DND-41 (cell line): ENCODE data around the gene TSPEAR.

Experiments used
- ATAC-seq: fragments of 200-7000 bp; cut with Tn5 transposase; 3 replicates; pipeline ENCODE4 v1.9.1; 2021; ENCODE audit warnings: low read depth; ENCODE audit not compliant: insufficient read depth
- DNase-seq: peaks from one replicate; pipeline ENCODE4 v3.0.0-alpha.2; 2020
- H2AFZ ChIP-seq: 2 replicates; pipeline ENCODE4 v1.6.0; 2012; ENCODE audit warnings: low read depth, low read length
- H3K27ac ChIP-seq: 2 replicates; pipeline ENCODE4 v1.5.1; 2012; ENCODE audit warnings: low read length, inconsistent platforms
- H3K27me3 ChIP-seq: fragments of 200-600 bp; sonication (generic); 2 replicates; pipeline ENCODE4 v1.6.0; 2012; ENCODE audit warnings: low read length, mild to moderate bottlenecking, inconsistent platforms; ENCODE audit not compliant: insufficient read depth, poor library complexity
- H3K36me3 ChIP-seq: 2 replicates; pipeline ENCODE4 v1.5.1; 2012; ENCODE audit warnings: low read length, inconsistent platforms; ENCODE audit not compliant: insufficient read depth
- H3K4me1 ChIP-seq: 2 replicates; pipeline ENCODE4 v1.5.1; 2012; ENCODE audit warnings: mild to moderate bottlenecking, low read length; ENCODE audit not compliant: insufficient read depth
- H3K4me2 ChIP-seq: 2 replicates; pipeline ENCODE4 v1.6.0; 2012; ENCODE audit warnings: mild to moderate bottlenecking, moderate library complexity, low read length, inconsistent platforms; ENCODE audit not compliant: insufficient read depth
- H3K4me3 ChIP-seq, 2 experiments: fragments of 200-600 bp in 1 of 2; shearing (Covaris generic) in 1 of 2; 2 replicates each; pipeline ENCODE4 v1.5.1; 2012 to 2016; ENCODE audit warnings: inconsistent platforms in 2 of 2, low read length in 2 of 2, mild to moderate bottlenecking in 2 of 2, low read depth in 1 of 2, moderate library complexity in 1 of 2
- H3K79me2 ChIP-seq: 2 replicates; pipeline ENCODE4 v1.6.0; 2012; ENCODE audit warnings: low read length, inconsistent platforms; ENCODE audit not compliant: insufficient read depth
- H3K9ac ChIP-seq: 2 replicates; pipeline ENCODE4 v1.6.0; 2012; ENCODE audit warnings: low read depth, mild to moderate bottlenecking, inconsistent platforms, low read length, moderate library complexity
- H3K9me3 ChIP-seq: 2 replicates; pipeline ENCODE4 v1.5.1; 2012; ENCODE audit warnings: low read length, moderate library complexity, mild to moderate bottlenecking, inconsistent platforms; ENCODE audit not compliant: insufficient read depth, severe bottlenecking
- H4K20me1 ChIP-seq: 2 replicates; pipeline ENCODE4 v1.6.0; 2012; ENCODE audit warnings: low read length; ENCODE audit not compliant: insufficient read depth
- CTCF ChIP-seq: IDR thresholded peaks from 2 replicates; pipeline ENCODE4 v1.5.1; 2012; ENCODE audit warnings: borderline replicate concordance, low read length, moderate library complexity, mild to moderate bottlenecking; ENCODE audit not compliant: poor library complexity, severe bottlenecking; ENCODE audit errors: extremely low read depth
- EZH2 ChIP-seq: IDR thresholded peaks from 3 replicates; pipeline ENCODE4 v1.6.1; 2012; ENCODE audit warnings: borderline replicate concordance, low read depth, mild to moderate bottlenecking, moderate library complexity, low read length, inconsistent platforms; ENCODE audit not compliant: severe bottlenecking

Gene TSPEAR

DNA sequence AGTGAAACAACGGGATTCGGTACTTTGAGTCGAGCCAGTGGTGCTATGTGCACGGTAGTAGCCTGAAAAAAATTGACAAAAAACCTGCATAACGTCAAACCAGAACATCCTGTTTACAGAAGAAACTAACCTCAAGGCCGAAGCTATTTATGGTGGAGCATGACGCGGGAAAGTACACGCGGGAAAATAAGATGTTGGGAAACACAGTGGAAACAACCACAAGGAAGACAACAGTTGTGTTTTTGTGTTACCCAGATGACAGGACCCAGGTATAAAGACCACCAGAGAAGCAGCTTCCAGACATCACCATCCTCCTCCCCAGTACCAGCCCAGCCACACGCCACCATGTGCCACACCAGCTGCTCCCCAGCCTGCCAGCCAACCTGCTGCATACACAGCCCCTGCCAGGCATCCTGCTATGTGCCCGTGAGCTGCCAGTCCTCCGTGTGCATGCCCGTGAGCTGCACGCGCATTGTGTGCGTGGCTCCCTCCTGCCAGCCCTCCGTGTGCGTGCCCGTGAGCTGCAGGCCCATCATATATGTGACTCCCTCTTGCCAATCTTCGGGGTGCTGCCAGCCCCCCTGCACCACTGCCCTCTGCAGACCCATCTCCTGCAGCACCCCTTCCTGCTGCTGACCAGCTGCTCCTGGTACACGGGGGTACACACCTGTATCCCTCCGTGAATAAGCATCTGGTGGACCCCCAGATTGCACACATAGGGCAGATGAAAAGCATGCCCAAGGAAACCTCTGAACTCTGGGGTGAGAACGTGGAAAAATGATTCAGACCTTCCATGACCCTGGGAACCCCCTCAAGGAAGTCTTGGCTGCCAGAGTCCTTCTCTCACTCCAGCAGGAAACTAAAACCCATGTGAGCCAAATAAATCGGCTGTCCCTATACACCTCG lies 53.5 kb downstream of the TSPEAR start, which contains the start of gene KRTAP12-3:
Gene KRTAP12-3, plus strand, starts transcription at position 298 of the 906 bp plus-strand sequence. Its CDS starts 48 bp downstream, at position 346.
- DNase-seq (peak; percentile 20), ATAC-seq (peak; percentile 63)
- peaks cover 4% of the 10 kb centered on the region for H3K9me3 ChIP-seq
- H3K27ac ChIP-seq: no peak within 1 kb of the TSS
- H3K4me1 ChIP-seq: peaks cover 24% of the 10 kb centered on the region
- H3K9ac ChIP-seq: no peak within 1 kb of the TSS
- H2AFZ ChIP-seq: no peak within 1 kb of the TSS
- TF ChIP-seq CTCF (no peak), EZH2 (no peak)
- H3K27me3 ChIP-seq: no peaks in the 10 kb centered on the region
- no peaks in the 10 kb centered on the region for H3K79me2 ChIP-seq
- no peaks in the 10 kb centered on the region for H3K36me3 ChIP-seq
- no peaks in the 10 kb centered on the region for H4K20me1 ChIP-seq
- H3K4me2 ChIP-seq: no peak within 1 kb of the TSS; the same call in 1 of the 2 replicates
- H3K4me3 ChIP-seq: no peak within 1 kb of the TSS

GRCh38 chr21:44656868-44657267 lies 54.5 kb downstream of the TSPEAR start:
- no peak overlapping the region for H3K27ac ChIP-seq
- H3K36me3 ChIP-seq: no peaks in the 10 kb centered on the region
- H3K79me2 ChIP-seq: no peaks in the 10 kb centered on the region
- peaks cover 24% of the 10 kb centered on the region for H3K4me1 ChIP-seq
- no peaks in the 10 kb centered on the region for H4K20me1 ChIP-seq
- no peak overlapping the region for H3K4me3 ChIP-seq
- no peaks in the 10 kb centered on the region for H3K27me3 ChIP-seq
- no peak overlapping the region for H3K9ac ChIP-seq
- peaks cover 4% of the 10 kb centered on the region for H3K9me3 ChIP-seq
- H2AFZ ChIP-seq: no peak overlapping the region
- no peak for DNase-seq
- ATAC-seq: no peak
- H3K4me2 ChIP-seq: no peak overlapping the region
- no peak for TF ChIP-seq CTCF
- no peak for TF ChIP-seq EZH2

DNA sequence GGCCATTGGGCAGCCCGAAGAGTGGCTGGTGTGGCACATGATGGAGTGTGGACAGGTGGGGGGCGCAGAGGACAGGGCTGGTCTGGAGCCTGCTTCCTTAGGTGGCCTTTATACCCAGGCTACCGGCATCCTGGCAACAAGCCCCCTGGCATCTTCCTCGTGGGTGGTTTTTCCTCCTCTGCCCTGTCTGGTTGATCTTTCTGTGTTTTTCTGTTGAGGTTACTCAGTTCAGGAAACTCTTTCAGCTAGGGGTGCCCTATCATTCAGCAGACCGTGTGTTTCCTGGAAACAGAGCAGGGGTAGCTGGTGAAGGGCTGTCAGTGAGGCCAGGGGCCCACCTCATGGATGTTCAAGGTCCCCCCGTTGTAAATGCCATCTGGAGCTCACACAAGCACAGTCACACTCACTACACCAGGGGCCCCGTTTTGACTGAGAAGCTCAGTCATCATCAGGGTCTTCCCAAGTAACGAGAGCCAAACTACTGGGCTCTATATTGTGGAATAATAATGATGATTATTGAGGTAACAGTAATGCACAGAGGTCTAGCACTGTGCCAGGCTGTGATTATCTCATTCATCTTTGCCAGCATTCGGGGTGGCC lies 56.7 kb downstream of the TSPEAR start, which contains the start of gene KRTAP12-4:
Gene KRTAP12-4, minus strand, starts transcription at position 84 of the 600 bp plus-strand sequence. Its CDS starts 45 bp downstream, at position 39.
- Histone ChIP-seq H3K9me3 (peaks cover 4% of the 10 kb centered on the region), H3K4me1 (peaks cover 24% of the 10 kb centered on the region)
- ATAC-seq: no peak

More for the DNA sequence above, 56.7 kb downstream of the TSPEAR start, which contains the start of gene KRTAP12-4:
- no peak for DNase-seq
- Histone ChIP-seq H3K27ac (no peak within 1 kb of the TSS), H3K4me2 (no peak within 1 kb of the TSS), H4K20me1 (no peaks in the 10 kb centered on the region), H3K27me3 (no peaks in the 10 kb centered on the region), H2AFZ (no peak within 1 kb of the TSS), H3K4me3 (no peak within 1 kb of the TSS), H3K9ac (no peak within 1 kb of the TSS), H3K36me3 (no peaks in the 10 kb centered on the region), H3K79me2 (no peaks in the 10 kb centered on the region)
- no peak for TF ChIP-seq CTCF
- TF ChIP-seq EZH2: no peak
